ENCODE data around the gene VSTM4.

DNA sequence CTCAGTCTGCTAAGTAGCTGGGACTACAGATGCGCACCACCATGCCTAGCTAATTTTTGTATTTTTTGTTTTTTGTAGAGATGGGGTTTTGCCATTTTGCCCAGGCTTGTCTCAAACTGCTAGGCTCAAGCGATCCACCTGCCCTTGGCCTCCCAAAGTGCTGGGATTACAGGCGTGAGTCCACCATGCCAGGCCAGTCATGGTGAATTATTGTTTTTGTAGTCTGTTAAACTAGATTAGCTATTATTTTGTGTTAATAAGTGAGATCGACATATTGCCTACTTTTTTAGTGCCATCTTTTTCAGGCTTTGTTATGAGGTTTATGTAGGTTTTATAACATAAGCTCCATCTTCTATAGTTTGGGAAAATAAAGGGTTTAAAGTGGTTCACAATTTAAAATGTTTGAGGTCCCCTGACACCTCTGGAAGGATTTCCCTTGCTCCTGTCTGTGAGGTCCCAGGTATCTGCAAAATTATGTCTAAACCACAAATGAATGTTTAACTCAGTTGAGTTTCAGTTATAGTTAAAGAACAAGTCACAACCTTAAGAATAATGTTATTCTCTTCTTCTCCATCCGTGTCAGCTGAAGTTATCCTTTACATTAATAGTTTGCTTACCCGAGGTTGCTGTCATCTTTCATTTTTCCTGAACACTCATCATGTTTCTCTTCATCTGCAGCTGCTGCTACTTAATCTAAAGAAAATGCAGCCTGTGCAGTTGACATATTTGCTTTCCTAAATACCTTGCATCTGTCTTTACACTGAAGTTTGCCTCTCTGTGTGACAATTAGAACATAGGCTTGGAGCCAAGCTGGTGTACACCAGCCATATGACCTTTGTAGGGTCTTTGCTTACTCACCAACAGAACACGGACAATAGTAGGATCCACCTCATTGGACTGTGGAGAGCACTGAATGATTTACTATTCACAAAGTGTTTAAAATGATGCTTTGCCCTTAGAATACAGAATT, 8.9 kb upstream of the VSTM4 start:
- TF ChIP-seq CTCF (conservative IDR thresholded peaks at IDR 0.05; ENCODE audit: low read depth in 2 of 2), result no peak
- no peak for TF ChIP-seq EZH2phosphoT487 (IDR thresholded peaks at IDR 0.05; ENCODE audit: unreplicated experiment)
- no peak for TF ChIP-seq EZH2 (IDR thresholded peaks at IDR 0.05; ENCODE audit: low read depth, unreplicated experiment)
- TF ChIP-seq POLR2AphosphoS5 (IDR thresholded peaks at IDR 0.05; ENCODE audit: low read depth), result no peak
- TF ChIP-seq STAT1 (IDR thresholded peaks at IDR 0.05; ENCODE audit: unreplicated experiment), result no peak
- TF ChIP-seq CREB1 (CRISPR knock-in tag; IDR thresholded peaks at IDR 0.05; ENCODE audit: low read depth), result no peak
- TF ChIP-seq, protein P1, sequence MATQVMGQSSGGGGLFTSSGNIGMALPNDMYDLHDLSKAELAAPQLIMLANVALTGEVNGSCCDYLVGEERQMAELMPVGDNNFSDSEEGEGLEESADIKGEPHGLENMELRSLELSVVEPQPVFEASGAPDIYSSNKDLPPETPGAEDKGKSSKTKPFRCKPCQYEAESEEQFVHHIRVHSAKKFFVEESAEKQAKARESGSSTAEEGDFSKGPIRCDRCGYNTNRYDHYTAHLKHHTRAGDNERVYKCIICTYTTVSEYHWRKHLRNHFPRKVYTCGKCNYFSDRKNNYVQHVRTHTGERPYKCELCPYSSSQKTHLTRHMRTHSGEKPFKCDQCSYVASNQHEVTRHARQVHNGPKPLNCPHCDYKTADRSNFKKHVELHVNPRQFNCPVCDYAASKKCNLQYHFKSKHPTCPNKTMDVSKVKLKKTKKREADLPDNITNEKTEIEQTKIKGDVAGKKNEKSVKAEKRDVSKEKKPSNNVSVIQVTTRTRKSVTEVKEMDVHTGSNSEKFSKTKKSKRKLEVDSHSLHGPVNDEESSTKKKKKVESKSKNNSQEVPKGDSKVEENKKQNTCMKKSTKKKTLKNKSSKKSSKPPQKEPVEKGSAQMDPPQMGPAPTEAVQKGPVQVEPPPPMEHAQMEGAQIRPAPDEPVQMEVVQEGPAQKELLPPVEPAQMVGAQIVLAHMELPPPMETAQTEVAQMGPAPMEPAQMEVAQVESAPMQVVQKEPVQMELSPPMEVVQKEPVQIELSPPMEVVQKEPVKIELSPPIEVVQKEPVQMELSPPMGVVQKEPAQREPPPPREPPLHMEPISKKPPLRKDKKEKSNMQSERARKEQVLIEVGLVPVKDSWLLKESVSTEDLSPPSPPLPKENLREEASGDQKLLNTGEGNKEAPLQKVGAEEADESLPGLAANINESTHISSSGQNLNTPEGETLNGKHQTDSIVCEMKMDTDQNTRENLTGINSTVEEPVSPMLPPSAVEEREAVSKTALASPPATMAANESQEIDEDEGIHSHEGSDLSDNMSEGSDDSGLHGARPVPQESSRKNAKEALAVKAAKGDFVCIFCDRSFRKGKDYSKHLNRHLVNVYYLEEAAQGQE (IDR thresholded peaks at IDR 0.05; ENCODE audit: unreplicated experiment), result no peak
- TF ChIP-seq, protein P2, sequence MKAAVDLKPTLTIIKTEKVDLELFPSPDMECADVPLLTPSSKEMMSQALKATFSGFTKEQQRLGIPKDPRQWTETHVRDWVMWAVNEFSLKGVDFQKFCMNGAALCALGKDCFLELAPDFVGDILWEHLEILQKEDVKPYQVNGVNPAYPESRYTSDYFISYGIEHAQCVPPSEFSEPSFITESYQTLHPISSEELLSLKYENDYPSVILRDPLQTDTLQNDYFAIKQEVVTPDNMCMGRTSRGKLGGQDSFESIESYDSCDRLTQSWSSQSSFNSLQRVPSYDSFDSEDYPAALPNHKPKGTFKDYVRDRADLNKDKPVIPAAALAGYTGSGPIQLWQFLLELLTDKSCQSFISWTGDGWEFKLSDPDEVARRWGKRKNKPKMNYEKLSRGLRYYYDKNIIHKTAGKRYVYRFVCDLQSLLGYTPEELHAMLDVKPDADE (IDR thresholded peaks at IDR 0.05), result no peak
- no peak for TF ChIP-seq JUNB (IDR thresholded peaks at IDR 0.05; ENCODE audit: unreplicated experiment)
- TF ChIP-seq, protein P3, sequence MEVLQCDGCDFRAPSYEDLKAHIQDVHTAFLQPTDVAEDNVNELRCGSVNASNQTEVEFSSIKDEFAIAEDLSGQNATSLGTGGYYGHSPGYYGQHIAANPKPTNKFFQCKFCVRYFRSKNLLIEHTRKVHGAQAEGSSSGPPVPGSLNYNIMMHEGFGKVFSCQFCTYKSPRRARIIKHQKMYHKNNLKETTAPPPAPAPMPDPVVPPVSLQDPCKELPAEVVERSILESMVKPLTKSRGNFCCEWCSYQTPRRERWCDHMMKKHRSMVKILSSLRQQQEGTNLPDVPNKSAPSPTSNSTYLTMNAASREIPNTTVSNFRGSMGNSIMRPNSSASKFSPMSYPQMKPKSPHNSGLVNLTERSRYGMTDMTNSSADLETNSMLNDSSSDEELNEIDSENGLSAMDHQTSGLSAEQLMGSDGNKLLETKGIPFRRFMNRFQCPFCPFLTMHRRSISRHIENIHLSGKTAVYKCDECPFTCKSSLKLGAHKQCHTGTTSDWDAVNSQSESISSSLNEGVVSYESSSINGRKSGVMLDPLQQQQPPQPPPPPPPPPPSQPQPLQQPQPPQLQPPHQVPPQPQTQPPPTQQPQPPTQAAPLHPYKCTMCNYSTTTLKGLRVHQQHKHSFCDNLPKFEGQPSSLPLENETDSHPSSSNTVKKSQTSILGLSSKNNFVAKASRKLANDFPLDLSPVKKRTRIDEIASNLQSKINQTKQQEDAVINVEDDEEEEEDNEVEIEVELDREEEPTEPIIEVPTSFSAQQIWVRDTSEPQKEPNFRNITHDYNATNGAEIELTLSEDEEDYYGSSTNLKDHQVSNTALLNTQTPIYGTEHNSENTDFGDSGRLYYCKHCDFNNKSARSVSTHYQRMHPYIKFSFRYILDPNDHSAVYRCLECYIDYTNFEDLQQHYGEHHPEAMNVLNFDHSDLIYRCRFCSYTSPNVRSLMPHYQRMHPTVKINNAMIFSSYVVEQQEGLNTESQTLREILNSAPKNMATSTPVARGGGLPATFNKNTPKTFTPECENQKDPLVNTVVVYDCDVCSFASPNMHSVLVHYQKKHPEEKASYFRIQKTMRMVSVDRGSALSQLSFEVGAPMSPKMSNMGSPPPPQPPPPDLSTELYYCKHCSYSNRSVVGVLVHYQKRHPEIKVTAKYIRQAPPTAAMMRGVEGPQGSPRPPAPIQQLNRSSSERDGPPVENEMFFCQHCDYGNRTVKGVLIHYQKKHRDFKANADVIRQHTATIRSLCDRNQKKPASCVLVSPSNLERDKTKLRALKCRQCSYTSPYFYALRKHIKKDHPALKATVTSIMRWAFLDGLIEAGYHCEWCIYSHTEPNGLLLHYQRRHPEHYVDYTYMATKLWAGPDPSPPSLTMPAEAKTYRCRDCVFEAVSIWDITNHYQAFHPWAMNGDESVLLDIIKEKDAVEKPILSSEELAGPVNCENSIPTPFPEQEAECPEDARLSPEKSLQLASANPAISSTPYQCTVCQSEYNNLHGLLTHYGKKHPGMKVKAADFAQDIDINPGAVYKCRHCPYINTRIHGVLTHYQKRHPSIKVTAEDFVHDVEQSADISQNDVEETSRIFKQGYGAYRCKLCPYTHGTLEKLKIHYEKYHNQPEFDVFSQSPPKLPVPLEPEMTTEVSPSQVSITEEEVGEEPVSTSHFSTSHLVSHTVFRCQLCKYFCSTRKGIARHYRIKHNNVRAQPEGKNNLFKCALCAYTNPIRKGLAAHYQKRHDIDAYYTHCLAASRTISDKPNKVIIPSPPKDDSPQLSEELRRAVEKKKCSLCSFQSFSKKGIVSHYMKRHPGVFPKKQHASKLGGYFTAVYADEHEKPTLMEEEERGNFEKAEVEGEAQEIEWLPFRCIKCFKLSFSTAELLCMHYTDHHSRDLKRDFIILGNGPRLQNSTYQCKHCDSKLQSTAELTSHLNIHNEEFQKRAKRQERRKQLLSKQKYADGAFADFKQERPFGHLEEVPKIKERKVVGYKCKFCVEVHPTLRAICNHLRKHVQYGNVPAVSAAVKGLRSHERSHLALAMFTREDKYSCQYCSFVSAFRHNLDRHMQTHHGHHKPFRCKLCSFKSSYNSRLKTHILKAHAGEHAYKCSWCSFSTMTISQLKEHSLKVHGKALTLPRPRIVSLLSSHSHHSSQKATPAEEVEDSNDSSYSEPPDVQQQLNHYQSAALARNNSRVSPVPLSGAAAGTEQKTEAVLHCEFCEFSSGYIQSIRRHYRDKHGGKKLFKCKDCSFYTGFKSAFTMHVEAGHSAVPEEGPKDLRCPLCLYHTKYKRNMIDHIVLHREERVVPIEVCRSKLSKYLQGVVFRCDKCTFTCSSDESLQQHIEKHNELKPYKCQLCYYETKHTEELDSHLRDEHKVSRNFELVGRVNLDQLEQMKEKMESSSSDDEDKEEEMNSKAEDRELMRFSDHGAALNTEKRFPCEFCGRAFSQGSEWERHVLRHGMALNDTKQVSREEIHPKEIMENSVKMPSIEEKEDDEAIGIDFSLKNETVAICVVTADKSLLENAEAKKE (CRISPR knock-in tag; IDR thresholded peaks at IDR 0.05), result no peak
- no peak for TF ChIP-seq NANOG (IDR thresholded peaks at IDR 0.05; ENCODE audit: borderline replicate concordance)

All from GM23338 (cell line).